Measurements from ENCODE around the gene STAG3.

Gene STAG3

DNA sequence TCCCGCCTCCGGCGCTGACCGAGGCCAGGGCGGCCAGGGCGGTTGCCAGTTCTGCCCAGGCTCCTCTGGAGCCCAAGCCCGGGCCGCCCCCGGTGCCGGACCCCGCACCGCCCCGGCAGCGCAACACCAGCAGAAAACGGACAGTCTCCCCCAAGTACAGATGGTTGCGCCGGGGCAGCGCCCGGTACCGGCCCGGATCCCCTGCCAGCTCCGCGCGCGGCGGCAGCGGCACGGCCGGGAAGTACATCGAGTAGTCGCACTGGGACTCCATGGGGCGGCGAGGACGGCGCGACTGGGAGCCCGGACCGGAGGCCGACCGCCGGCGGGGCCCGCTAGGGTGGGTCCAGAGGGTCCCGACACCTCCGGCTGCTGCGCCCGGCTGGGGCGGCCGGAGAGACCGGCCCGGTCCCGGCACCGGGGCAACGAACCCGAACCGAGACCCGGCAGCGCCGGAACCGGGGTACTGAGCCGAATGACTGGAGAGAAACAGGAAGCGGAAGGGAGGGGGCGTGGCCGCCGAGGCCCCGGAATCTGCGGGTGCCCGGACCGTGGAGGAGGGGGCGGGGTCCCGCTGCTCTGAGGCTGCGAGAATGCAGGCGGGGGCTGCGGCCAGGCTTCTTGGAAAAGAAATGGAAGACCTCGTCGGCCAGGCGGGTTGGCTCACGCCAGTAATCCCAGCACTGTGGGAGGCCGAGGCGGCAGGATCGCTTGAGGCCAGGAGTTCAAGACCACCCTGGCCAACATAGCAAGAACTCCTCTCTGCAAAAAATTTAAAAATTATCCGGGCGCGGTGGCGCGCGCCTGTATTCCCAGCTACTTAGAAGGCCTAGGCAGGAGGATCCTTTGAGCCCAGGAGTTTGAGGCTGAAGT is 19.3 kb upstream of the STAG3 start, which contains the start of gene TRAPPC14 (continued):
- TF ChIP-seq, protein P1, sequence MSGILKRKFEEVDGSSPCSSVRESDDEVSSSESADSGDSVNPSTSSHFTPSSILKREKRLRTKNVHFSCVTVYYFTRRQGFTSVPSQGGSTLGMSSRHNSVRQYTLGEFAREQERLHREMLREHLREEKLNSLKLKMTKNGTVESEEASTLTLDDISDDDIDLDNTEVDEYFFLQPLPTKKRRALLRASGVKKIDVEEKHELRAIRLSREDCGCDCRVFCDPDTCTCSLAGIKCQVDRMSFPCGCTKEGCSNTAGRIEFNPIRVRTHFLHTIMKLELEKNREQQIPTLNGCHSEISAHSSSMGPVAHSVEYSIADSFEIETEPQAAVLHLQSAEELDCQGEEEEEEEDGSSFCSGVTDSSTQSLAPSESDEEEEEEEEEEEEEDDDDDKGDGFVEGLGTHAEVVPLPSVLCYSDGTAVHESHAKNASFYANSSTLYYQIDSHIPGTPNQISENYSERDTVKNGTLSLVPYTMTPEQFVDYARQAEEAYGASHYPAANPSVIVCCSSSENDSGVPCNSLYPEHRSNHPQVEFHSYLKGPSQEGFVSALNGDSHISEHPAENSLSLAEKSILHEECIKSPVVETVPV (CRISPR knock-in tag; IDR thresholded peaks at IDR 0.05) = peak; percentile 30; the same call in 1 of the 2 replicates

DNA sequence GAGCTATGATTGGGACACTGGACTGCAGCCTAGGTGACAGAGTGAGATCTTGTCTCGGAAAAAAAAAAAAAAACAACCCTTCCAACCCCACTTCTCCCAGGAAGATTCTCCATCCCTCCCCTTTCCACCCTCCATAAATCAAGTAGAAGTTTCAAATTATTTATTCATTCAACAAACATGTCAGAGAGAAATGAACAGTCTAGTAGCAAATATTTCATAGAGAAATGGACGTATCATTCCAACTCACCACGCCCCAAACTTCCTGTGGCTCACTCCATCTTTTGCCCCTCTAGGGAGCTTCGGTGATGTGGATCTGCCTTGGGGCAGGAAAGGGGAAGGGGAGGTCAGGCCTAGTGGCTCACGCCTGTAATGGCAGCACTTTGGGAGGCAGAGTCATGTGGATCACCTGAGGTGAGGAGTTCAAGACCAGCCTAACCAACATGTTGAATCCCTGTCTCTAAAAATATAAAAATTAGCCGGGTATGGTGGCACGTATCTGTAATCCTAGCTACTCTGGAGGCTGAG is 18.6 kb upstream of the STAG3 start:
- no peak for ATAC-seq
- TF ChIP-seq PPARA (CRISPR knock-in tag; IDR thresholded peaks at IDR 0.05; ENCODE audit: borderline replicate concordance) = no peak

- TF ChIP-seq, protein P2, sequence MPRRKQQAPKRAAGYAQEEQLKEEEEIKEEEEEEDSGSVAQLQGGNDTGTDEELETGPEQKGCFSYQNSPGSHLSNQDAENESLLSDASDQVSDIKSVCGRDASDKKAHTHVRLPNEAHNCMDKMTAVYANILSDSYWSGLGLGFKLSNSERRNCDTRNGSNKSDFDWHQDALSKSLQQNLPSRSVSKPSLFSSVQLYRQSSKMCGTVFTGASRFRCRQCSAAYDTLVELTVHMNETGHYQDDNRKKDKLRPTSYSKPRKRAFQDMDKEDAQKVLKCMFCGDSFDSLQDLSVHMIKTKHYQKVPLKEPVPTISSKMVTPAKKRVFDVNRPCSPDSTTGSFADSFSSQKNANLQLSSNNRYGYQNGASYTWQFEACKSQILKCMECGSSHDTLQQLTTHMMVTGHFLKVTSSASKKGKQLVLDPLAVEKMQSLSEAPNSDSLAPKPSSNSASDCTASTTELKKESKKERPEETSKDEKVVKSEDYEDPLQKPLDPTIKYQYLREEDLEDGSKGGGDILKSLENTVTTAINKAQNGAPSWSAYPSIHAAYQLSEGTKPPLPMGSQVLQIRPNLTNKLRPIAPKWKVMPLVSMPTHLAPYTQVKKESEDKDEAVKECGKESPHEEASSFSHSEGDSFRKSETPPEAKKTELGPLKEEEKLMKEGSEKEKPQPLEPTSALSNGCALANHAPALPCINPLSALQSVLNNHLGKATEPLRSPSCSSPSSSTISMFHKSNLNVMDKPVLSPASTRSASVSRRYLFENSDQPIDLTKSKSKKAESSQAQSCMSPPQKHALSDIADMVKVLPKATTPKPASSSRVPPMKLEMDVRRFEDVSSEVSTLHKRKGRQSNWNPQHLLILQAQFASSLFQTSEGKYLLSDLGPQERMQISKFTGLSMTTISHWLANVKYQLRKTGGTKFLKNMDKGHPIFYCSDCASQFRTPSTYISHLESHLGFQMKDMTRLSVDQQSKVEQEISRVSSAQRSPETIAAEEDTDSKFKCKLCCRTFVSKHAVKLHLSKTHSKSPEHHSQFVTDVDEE (CRISPR knock-in tag; IDR thresholded peaks at IDR 0.05) = no peak
- ATAC-seq = no peak
These were observed 17.7 kb upstream of the STAG3 start for GRCh38 chr7:100160067-100160466.

DNA sequence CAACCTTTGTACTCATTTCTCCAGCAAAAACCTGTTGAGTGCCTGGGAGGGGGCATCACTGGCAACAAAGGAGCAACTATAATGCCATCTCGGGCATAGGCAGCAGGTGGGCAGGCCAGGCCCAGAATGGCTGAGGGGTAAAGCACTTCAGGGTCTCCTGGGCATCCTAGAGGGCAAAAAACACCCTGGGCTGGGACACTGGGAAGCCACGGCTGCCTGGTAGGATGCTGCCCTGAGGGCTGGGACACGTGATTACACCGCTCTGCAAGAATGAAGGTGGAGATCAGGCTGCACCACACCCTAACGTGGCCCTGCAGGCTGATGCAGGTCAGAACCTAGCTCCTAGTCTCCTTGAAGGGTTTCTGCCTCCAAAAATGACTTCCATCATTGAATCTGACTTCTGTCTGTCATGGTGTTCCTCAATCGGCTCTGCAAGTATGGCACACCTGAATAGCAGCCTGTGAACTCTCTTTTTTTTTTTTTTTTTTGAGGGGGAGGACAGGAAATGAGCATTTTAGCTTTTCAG is 14.6 kb upstream of the STAG3 start:
- no peak for TF ChIP-seq TOX (CRISPR knock-in tag; IDR thresholded peaks at IDR 0.05; ENCODE audit: borderline replicate concordance)
- no peak for TF ChIP-seq ZNF70 (CRISPR knock-in tag; IDR thresholded peaks at IDR 0.05)
- ATAC-seq = no peak

GRCh38 chr7:100163871-100164270 is 13.8 kb upstream of the STAG3 start:
- no peak for TF ChIP-seq TCF4 (CRISPR knock-in tag; IDR thresholded peaks at IDR 0.05; ENCODE audit: borderline replicate concordance)
- TF ChIP-seq CSDC2 (CRISPR knock-in tag; IDR thresholded peaks at IDR 0.05) = no peak
- TF ChIP-seq, protein P3, sequence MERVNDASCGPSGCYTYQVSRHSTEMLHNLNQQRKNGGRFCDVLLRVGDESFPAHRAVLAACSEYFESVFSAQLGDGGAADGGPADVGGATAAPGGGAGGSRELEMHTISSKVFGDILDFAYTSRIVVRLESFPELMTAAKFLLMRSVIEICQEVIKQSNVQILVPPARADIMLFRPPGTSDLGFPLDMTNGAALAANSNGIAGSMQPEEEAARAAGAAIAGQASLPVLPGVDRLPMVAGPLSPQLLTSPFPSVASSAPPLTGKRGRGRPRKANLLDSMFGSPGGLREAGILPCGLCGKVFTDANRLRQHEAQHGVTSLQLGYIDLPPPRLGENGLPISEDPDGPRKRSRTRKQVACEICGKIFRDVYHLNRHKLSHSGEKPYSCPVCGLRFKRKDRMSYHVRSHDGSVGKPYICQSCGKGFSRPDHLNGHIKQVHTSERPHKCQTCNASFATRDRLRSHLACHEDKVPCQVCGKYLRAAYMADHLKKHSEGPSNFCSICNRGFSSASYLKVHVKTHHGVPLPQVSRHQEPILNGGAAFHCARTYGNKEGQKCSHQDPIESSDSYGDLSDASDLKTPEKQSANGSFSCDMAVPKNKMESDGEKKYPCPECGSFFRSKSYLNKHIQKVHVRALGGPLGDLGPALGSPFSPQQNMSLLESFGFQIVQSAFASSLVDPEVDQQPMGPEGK (CRISPR knock-in tag; IDR thresholded peaks at IDR 0.05; ENCODE audit: borderline replicate concordance) = no peak
- TF ChIP-seq ZFP3 (CRISPR knock-in tag; IDR thresholded peaks at IDR 0.05) = no peak
- no peak for TF ChIP-seq ZNF70 (CRISPR knock-in tag; IDR thresholded peaks at IDR 0.05)
- TF ChIP-seq ZNF565 (CRISPR knock-in tag; conservative IDR thresholded peaks at IDR 0.05; ENCODE audit: low read depth) = no peak
- TF ChIP-seq, protein P1 (CRISPR knock-in tag; IDR thresholded peaks at IDR 0.05) = no peak
- TF ChIP-seq, protein P4, sequence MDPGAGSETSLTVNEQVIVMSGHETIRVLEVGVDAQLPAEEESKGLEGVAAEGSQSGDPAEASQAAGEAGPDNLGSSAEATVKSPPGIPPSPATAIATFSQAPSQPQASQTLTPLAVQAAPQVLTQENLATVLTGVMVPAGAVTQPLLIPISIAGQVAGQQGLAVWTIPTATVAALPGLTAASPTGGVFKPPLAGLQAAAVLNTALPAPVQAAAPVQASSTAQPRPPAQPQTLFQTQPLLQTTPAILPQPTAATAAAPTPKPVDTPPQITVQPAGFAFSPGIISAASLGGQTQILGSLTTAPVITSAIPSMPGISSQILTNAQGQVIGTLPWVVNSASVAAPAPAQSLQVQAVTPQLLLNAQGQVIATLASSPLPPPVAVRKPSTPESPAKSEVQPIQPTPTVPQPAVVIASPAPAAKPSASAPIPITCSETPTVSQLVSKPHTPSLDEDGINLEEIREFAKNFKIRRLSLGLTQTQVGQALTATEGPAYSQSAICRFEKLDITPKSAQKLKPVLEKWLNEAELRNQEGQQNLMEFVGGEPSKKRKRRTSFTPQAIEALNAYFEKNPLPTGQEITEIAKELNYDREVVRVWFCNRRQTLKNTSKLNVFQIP (CRISPR knock-in tag; IDR thresholded peaks at IDR 0.05; ENCODE audit: borderline replicate concordance, low read depth) = no peak
- TF ChIP-seq RARB (CRISPR knock-in tag; IDR thresholded peaks at IDR 0.05) = no peak
- no peak for TF ChIP-seq PPARA (CRISPR knock-in tag; IDR thresholded peaks at IDR 0.05; ENCODE audit: borderline replicate concordance)
- TF ChIP-seq ARNTL (CRISPR knock-in tag; IDR thresholded peaks at IDR 0.05; ENCODE audit: borderline replicate concordance, low read depth) = no peak
- no peak for TF ChIP-seq BACH2 (CRISPR knock-in tag; IDR thresholded peaks at IDR 0.05; ENCODE audit: borderline replicate concordance)
- TF ChIP-seq ZNF8 (CRISPR knock-in tag; IDR thresholded peaks at IDR 0.05) = no peak
- ATAC-seq = no peak
